Neuronal stem cell (in vitro differentiated cells): ENCODE results near the gene EPS8L2.

Experiments
- DNase-seq: peaks from one replicate; pipeline ENCODE4 v3.0.0-alpha.2; 2013; ENCODE audit warnings: low spot score
- H2AFZ ChIP-seq: one replicate; pipeline ENCODE4 v1.6.1; 2013; ENCODE audit warnings: mild to moderate bottlenecking, low read length, inconsistent platforms
- H2AK5ac ChIP-seq: 2 replicates; pipeline ENCODE4 v1.6.1; 2013; ENCODE audit warnings: low read depth, mild to moderate bottlenecking, inconsistent platforms, low read length, moderate library complexity, mixed read lengths
- H2BK120ac ChIP-seq: 2 replicates; pipeline ENCODE4 v1.6.1; 2013; ENCODE audit warnings: low read depth, mild to moderate bottlenecking, inconsistent platforms, low read length, moderate library complexity, mixed read lengths
- H2BK12ac ChIP-seq: one replicate; pipeline ENCODE4 v1.6.1; 2013; ENCODE audit warnings: low read length, inconsistent platforms
- H2BK15ac ChIP-seq: 2 replicates; pipeline ENCODE4 v1.6.1; 2013; ENCODE audit warnings: mild to moderate bottlenecking, low read length, inconsistent platforms, mixed read lengths
- H2BK5ac ChIP-seq: one replicate; pipeline ENCODE4 v1.6.1; 2013; ENCODE audit warnings: inconsistent platforms, mild to moderate bottlenecking, low read length, moderate library complexity
- H3K14ac ChIP-seq: one replicate; pipeline ENCODE4 v1.6.1; 2013; ENCODE audit warnings: low read length, inconsistent platforms
- H3K18ac ChIP-seq: 2 replicates; pipeline ENCODE4 v1.6.1; 2013; ENCODE audit warnings: low read length, inconsistent platforms
- H3K23ac ChIP-seq: 2 replicates; pipeline ENCODE4 v1.6.1; 2013; ENCODE audit warnings: low read depth, mild to moderate bottlenecking, mixed read lengths, low read length, inconsistent platforms; ENCODE audit not compliant: poor library complexity
- H3K27ac ChIP-seq: replicated peaks from 3 replicates; pipeline ENCODE4 v1.5.1; 2013; ENCODE audit warnings: low read length, inconsistent platforms
- H3K27me3 ChIP-seq, 3 experiments: 2 replicates each; pipeline ENCODE4 v1.6.1; 2013; ENCODE audit warnings: low read length in 3 of 3, mild to moderate bottlenecking in 2 of 3, inconsistent platforms in 1 of 3, low read depth in 1 of 3, mixed read lengths in 1 of 3, moderate library complexity in 1 of 3; ENCODE audit not compliant: control insufficient read depth in 3 of 3, insufficient read depth in 3 of 3
- H3K36me3 ChIP-seq, 2 donors: replicated peaks in 1 of 2; 2 replicates each; pipeline ENCODE4 v1.6.1; 2013; ENCODE audit warnings: low read length in 2 of 2; ENCODE audit not compliant: control insufficient read depth in 2 of 2, insufficient read depth in 2 of 2
- H3K4ac ChIP-seq: 2 replicates; pipeline ENCODE4 v1.6.1; 2013; ENCODE audit warnings: inconsistent platforms, mild to moderate bottlenecking, low read length, moderate library complexity
- H3K4me1 ChIP-seq, 2 donors: 1 replicate in 1 of 2; 2 replicates in 1 of 2; pipeline ENCODE4 v1.6.1; 2013; ENCODE audit warnings: low read length in 2 of 2, low read depth in 1 of 2; ENCODE audit not compliant: control insufficient read depth in 2 of 2, insufficient read depth in 1 of 2
- H3K4me2 ChIP-seq: one replicate; pipeline ENCODE4 v1.6.1; 2013; ENCODE audit warnings: mild to moderate bottlenecking, low read length, inconsistent platforms; ENCODE audit not compliant: insufficient read depth, poor library complexity, severe bottlenecking
- H3K4me3 ChIP-seq, 2 donors: 2 replicates each; pipeline ENCODE4 v1.5.1; 2013; ENCODE audit warnings: low read length in 2 of 2, mild to moderate bottlenecking in 2 of 2, inconsistent platforms in 1 of 2, moderate library complexity in 1 of 2
- H3K79me1 ChIP-seq: one replicate; pipeline ENCODE4 v1.6.1; 2013; ENCODE audit warnings: low read depth, mild to moderate bottlenecking, inconsistent platforms, low read length, moderate library complexity
- H3K9ac ChIP-seq: one replicate; pipeline ENCODE4 v1.6.1; 2013; ENCODE audit warnings: mild to moderate bottlenecking, low read depth, low read length, inconsistent platforms; ENCODE audit not compliant: poor library complexity
- H3K9me3 ChIP-seq, 2 donors: replicated peaks in 1 of 2; 2 replicates each; pipeline versions ENCODE3 to v1.6.1; 2013; ENCODE audit warnings: low read length in 2 of 2, mild to moderate bottlenecking in 2 of 2, inconsistent platforms in 1 of 2, low read depth in 1 of 2, mixed read lengths in 1 of 2, moderate library complexity in 1 of 2; ENCODE audit not compliant: control insufficient read depth in 2 of 2, insufficient read depth in 1 of 2
- H4K8ac ChIP-seq: one replicate; pipeline ENCODE4 v1.6.1; 2013; ENCODE audit warnings: low read depth, mild to moderate bottlenecking, inconsistent platforms, low read length, moderate library complexity
- H4K91ac ChIP-seq: one replicate; pipeline ENCODE4 v1.6.1; 2013; ENCODE audit warnings: low read length, low read depth, mild to moderate bottlenecking, inconsistent platforms; ENCODE audit not compliant: poor library complexity
- WGBS, 2 donors: extraction: QIAGEN DNeasy Blood & Tissue Kit; methylation state at CpG; one replicate each; pipeline ENCODE4 v1.1.7; 2013; ENCODE audit warnings: missing lambda C conversion rate in 2 of 2, mixed read lengths in 1 of 2; ENCODE audit not compliant: insufficient read length in 2 of 2, insufficient replicate concordance in 1 of 2; ENCODE audit errors: extremely low coverage in 2 of 2; 5-methylcytosine and 5-hydroxymethylcytosine counted together

The EPS8L2 gene

DNA sequence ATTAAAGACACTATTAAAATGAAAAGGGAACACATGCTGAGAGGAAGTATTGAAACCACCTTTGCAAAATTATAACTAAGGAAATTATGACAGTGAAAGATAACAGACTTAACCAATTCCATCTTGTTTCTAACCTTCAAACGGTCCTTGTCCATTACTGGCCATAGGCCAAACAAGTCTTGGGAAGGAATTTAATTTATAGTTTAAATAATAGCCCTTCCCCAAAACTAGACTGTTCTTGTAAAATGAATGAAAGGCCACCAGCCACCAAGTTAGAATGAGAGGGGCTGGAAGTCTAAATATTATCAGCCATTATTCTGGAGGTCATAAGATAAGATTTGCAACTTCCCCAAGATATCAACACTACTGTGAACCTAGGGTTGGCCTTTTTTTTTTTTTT, 39.4 kb downstream of the EPS8L2 start:
- H3K79me1 ChIP-seq: peaks cover 9% of the 10 kb centered on the region
- H3K27me3 ChIP-seq: peaks cover 0 to 2% (median 0%) of the 10 kb centered on the region in 3 experiments
- no peak overlapping the region for H2AFZ ChIP-seq
- H3K9me3 ChIP-seq: no peaks in the 10 kb centered on the region
- no peak overlapping the region for H2AK5ac ChIP-seq
- H3K4ac ChIP-seq: no peak overlapping the region
- DNase-seq: no peak
- H2BK5ac ChIP-seq: no peak overlapping the region
- no CpG with 5 or more reads among the region's 1 CpG for WGBS, 2 donors
- no peak overlapping the region for H4K91ac ChIP-seq
- H3K4me1 ChIP-seq: peaks cover 10 to 13% of the 10 kb centered on the region in 2 donors
- no peak overlapping the region for H2BK120ac ChIP-seq
- no peak overlapping the region for H2BK12ac ChIP-seq
- H3K18ac ChIP-seq: no peak overlapping the region
- H3K36me3 ChIP-seq: no peaks in the 10 kb centered on the region
- H3K4me3 ChIP-seq: no peak overlapping the region
- no peak overlapping the region for H3K4me2 ChIP-seq
- H3K9ac ChIP-seq: no peak overlapping the region
- no peak overlapping the region for H3K14ac ChIP-seq
- no peak overlapping the region for H4K8ac ChIP-seq
- H3K23ac ChIP-seq: no peak overlapping the region
- no peak overlapping the region for H2BK15ac ChIP-seq
- H3K27ac ChIP-seq: no peak overlapping the region

GRCh38 chr11:746289-747157, 40.5 kb downstream of the EPS8L2 start:
- Histone ChIP-seq H2BK12ac (no peak overlapping the region), H3K27me3 (peaks cover 0 to 2% (median 0%) of the 10 kb centered on the region in 3 experiments), H2BK15ac (no peak overlapping the region), H3K36me3 (no peaks in the 10 kb centered on the region), H3K9ac (peak overlapping the region; percentile 96), H4K8ac (no peak overlapping the region), H3K18ac (peak overlapping the region; percentile 99), H3K79me1 (peaks cover 9% of the 10 kb centered on the region), H3K4me1 (peaks cover 10 to 13% of the 10 kb centered on the region in 2 donors), H3K27ac (peak overlapping the region; percentile 81), H2AK5ac (no peak overlapping the region), H2BK5ac (peak overlapping the region; percentile 95), H3K4ac (no peak overlapping the region), H3K9me3 (no peaks in the 10 kb centered on the region), H2BK120ac (no peak overlapping the region), H4K91ac (no peak overlapping the region), H3K4me3 (peak overlapping the region; percentile 95 to 96), H3K23ac (peak overlapping the region; percentile 99), H2AFZ (peak overlapping the region; percentile 91), H3K4me2 (peak overlapping the region; percentile 97), H3K14ac (peak overlapping the region; percentile 63)
- WGBS, 2 donors: no CpG with 5 or more reads among the region's 46 CpGs
- peak; percentile 30 for DNase-seq

- Histone ChIP-seq H2BK5ac (peak within 1 kb of the TSS; percentile 95), H4K91ac (no peak within 1 kb of the TSS), H3K14ac (peak within 1 kb of the TSS; percentile 89), H2BK120ac (no peak within 1 kb of the TSS), H3K9ac (peak within 1 kb of the TSS; percentile 96), H2AFZ (peak within 1 kb of the TSS; percentile 91), H3K4ac (peak within 1 kb of the TSS; percentile 41), H3K23ac (peak within 1 kb of the TSS; percentile 99), H3K9me3 (no peaks in the 10 kb centered on the region), H2BK15ac (peak within 1 kb of the TSS; percentile 24), H3K4me2 (peak within 1 kb of the TSS; percentile 99), H3K18ac (peak within 1 kb of the TSS; percentile 99), H3K4me3 (peak within 1 kb of the TSS; percentile 95 to 96), H3K4me1 (peaks cover 10 to 13% of the 10 kb centered on the region in 2 donors), H3K79me1 (peaks cover 9% of the 10 kb centered on the region), H3K27ac (peak within 1 kb of the TSS; percentile 81), H3K36me3 (peaks cover 0 to 2% of the 10 kb centered on the region in 2 donors), H2BK12ac (peak within 1 kb of the TSS; percentile 73), H2AK5ac (peak within 1 kb of the TSS; percentile 92), H4K8ac (no peak within 1 kb of the TSS), H3K27me3 (peaks cover 0 to 2% (median 0%) of the 10 kb centered on the region in 3 experiments)
- DNase-seq: peak; percentile 89
- no CpG with 5 or more reads among the region's 112 CpGs for WGBS, 2 donors
Measured at GRCh38 chr11:747158-748006, 41.4 kb downstream of the EPS8L2 start, which contains the start of gene TALDO1. Gene TALDO1 (plus strand): TSS chr11:747464. CDS start chr11:747482, 18 bp downstream.
